HG03159 (cell line): Measurements from ENCODE around the gene MAD1L1.
"Not testable (repeated sequence)": the region's sequence is repeated elsewhere in the genome, so short reads cannot be mapped to it uniquely, and the experiment has no call there.

Source experiments
- ATAC-seq: cut with Tn5 transposase; IDR thresholded peaks from one replicate; pipeline ENCODE4 v1.9.1; 2021; ENCODE audit warnings: mild to moderate bottlenecking, moderate library complexity; ENCODE audit not compliant: unreplicated experiment

Gene MAD1L1

GRCh38 chr7:2180081-2180480 is 52.7 kb downstream of the MAD1L1 start:
- ATAC-seq, result no peak

GRCh38 chr7:2175514-2175913 is 57.2 kb downstream of the MAD1L1 start:
- no peak for ATAC-seq

- ATAC-seq, result no peak
Observed at GRCh38 chr7:2175091-2175490, 57.7 kb downstream of the MAD1L1 start.

- no peak for ATAC-seq
Observed at GRCh38 chr7:2173189-2173827, 59.4 kb downstream of the MAD1L1 start.

- no peak for ATAC-seq
Observed at GRCh38 chr7:2172311-2173188, 60.2 kb downstream of the MAD1L1 start.

GRCh38 chr7:2171855-2172254 is 60.9 kb downstream of the MAD1L1 start:
- ATAC-seq, result no peak

- no peak for ATAC-seq
Observed at GRCh38 chr7:2170576-2171521, 61.9 kb downstream of the MAD1L1 start.

- ATAC-seq, result no peak
Observed at GRCh38 chr7:2169923-2170575, 62.7 kb downstream of the MAD1L1 start.

GRCh38 chr7:2168615-2169311 is 64.0 kb downstream of the MAD1L1 start:
- ATAC-seq, result no peak

GRCh38 chr7:2166625-2167280 is 66.0 kb downstream of the MAD1L1 start:
- ATAC-seq, result no peak

- peak; percentile 96 for ATAC-seq
Observed at GRCh38 chr7:2165610-2166594, 66.8 kb downstream of the MAD1L1 start.

GRCh38 chr7:2165239-2165609 is 67.5 kb downstream of the MAD1L1 start:
- ATAC-seq, result no peak

- no peak for ATAC-seq
Observed at GRCh38 chr7:2164646-2165045, 68.1 kb downstream of the MAD1L1 start.

GRCh38 chr7:2163600-2164555 is 68.9 kb downstream of the MAD1L1 start:
- no peak for ATAC-seq

- no peak for ATAC-seq
Observed at GRCh38 chr7:2162959-2163358, 69.8 kb downstream of the MAD1L1 start.

GRCh38 chr7:2162004-2162902 is 70.5 kb downstream of the MAD1L1 start:
- ATAC-seq, result not testable (repeated sequence)
